AG04450 (cell line): Measurements from ENCODE around the gene CDIP1. TPM values are rescaled to one million over a fixed set of nuclear protein-coding genes. Genes with fewer than 3 reads are reported as not detected.
A peak's percentile ranks its signal among the peaks of the same experiment; 100 is the strongest.

Experiments
- CTCF ChIA-PET: fragments of 300-600, 350-600 bp; formaldehyde crosslinking; extraction: SDS; loops from one replicate; lab custom pipeline; 2022; ENCODE audit warnings: antibody characterized with exemption, inconsistent platforms; lab: Charles Lee
- POLR2A ChIA-PET: fragments of 350-600 bp; formaldehyde crosslinking; extraction: SDS; loops from one replicate; lab custom pipeline; 2021; ENCODE audit warnings: antibody characterized with exemption, inconsistent platforms; lab: Yijun Ruan, JAX
- DNase-seq: peaks from one replicate; pipeline ENCODE4 v3.0.0-alpha.2; 2011; ENCODE audit warnings: low read depth, low spot score
- H3K27ac ChIP-seq: one replicate; pipeline ENCODE4 v1.5.1; 2012; ENCODE audit warnings: low read depth, low read length, control low read depth
- H3K27me3 ChIP-seq: one replicate; pipeline ENCODE4 v1.6.0; 2012; ENCODE audit warnings: low read length; ENCODE audit not compliant: control insufficient read depth, insufficient read depth
- H3K4me3 ChIP-seq: 2 replicates; pipeline ENCODE4 v1.5.1; 2011; ENCODE audit warnings: mild to moderate bottlenecking, low read depth, low read length, control low read depth
- H3K9me3 ChIP-seq: 2 replicates; pipeline ENCODE4 v1.5.1; 2012; ENCODE audit warnings: low read length; ENCODE audit not compliant: control insufficient read depth, insufficient read depth
- CTCF ChIP-seq: IDR thresholded peaks from 2 replicates; pipeline ENCODE4 v1.5.1; 2011; ENCODE audit warnings: low read depth, low read length, control low read depth, inconsistent platforms
- polyA plus RNA-seq: library from polyadenylated mRNA; depleted of rRNA; stranded (reverse); fragments of >200 nt; gene quantifications from 2 replicates; pipeline ENCODE4 v1.2.3, GENCODE V29; 2011

CDIP1 gene
- polyA plus RNA-seq, 1 experiment, result 12.2 TPM

DNA sequence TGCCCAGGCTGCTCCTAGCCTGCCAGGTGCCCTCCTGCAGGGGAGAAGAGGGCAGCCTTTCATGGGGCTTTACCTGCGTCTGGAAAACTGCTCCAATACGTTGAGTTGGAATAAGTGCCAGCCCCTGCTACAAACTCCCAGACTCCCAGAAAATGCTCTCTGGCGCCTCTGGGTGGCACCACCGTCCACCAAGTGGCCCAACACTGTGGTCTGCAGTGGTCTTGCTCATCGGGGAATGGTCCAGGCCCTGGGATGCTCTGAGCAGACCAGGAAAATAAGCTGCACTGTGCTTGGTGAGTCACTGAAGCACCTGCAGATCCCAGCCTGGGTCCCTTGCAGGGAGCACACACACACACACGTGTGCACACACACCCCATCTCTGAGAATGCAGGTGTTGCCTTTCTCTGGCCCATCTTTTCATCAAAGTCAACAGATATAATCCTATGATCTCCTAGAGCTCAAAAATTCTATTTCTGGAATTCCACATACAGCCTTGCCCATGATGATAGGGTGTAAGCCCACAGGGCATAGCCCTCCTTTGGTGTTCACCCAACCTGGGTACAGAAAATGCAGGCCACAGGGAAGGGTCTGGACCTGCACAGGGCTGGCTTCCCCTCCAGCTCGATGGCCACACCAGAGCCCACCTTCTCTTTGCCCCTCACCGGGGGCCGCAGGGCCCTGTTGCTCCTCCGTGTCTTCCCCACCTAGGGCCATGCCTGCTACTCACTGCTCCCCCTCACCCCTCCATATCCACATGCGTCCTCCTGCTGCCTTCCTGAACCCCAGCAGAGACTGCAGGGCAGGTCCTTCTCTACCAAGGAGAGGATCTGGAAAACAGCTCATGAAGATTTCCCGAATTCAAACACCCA is 20.5 kb downstream of the CDIP1 start:
- CTCF ChIA-PET, result interaction anchor here (0.5 to 6.0 kb wide), 12 partner anchors 11 to 439 kb away, joined by 3 to 45 read pairs (median 6); partner anchors contain the start of gene MGRN1
- POLR2A ChIA-PET, result no interaction called here

GRCh38 chr16:4515611-4516233 is 22.9 kb downstream of the CDIP1 start:
- no peak for TF ChIP-seq CTCF
- ChIA-PET CTCF (interaction anchor here (0.5 to 6.0 kb wide), 7 partner anchors 8 to 178 kb away, joined by 3 to 45 read pairs (median 7); no protein-coding TSS in a partner anchor), POLR2A (no interaction called here)
- H3K9me3 ChIP-seq, result no peaks in the 10 kb centered on the region; the same call in 1 of the 2 replicates
- H3K27me3 ChIP-seq, result no peaks in the 10 kb centered on the region
- H3K4me3 ChIP-seq, result no peak overlapping the region
- no peak overlapping the region for H3K27ac ChIP-seq
- no peak for DNase-seq

More for the DNA sequence above, 20.5 kb downstream of the CDIP1 start:
- Histone ChIP-seq H3K27ac (no peak overlapping the region), H3K4me3 (no peak overlapping the region), H3K27me3 (no peaks in the 10 kb centered on the region), H3K9me3 (no peaks in the 10 kb centered on the region; the same call in 1 of the 2 replicates)
- DNase-seq, result no peak
- peak; percentile 72 for TF ChIP-seq CTCF

- ChIA-PET CTCF (interaction anchor here (0.6 to 6.0 kb wide), 4 partner anchors 7 to 85 kb away, joined by 3 to 45 read pairs (median 6); no protein-coding TSS in a partner anchor), POLR2A (interaction anchor here (1.4 kb wide), 1 partner anchor 14 kb away, joined by 4 read pairs; no protein-coding TSS in a partner anchor)
- H3K27ac ChIP-seq, result no peak overlapping the region
- no peak for TF ChIP-seq CTCF
- no peak overlapping the region for H3K4me3 ChIP-seq
- no peaks in the 10 kb centered on the region for H3K27me3 ChIP-seq
- no peak for DNase-seq
- H3K9me3 ChIP-seq, result no peaks in the 10 kb centered on the region; the same call in 1 of the 2 replicates
Measured at GRCh38 chr16:4514606-4515005, 24.0 kb downstream of the CDIP1 start.

DNA sequence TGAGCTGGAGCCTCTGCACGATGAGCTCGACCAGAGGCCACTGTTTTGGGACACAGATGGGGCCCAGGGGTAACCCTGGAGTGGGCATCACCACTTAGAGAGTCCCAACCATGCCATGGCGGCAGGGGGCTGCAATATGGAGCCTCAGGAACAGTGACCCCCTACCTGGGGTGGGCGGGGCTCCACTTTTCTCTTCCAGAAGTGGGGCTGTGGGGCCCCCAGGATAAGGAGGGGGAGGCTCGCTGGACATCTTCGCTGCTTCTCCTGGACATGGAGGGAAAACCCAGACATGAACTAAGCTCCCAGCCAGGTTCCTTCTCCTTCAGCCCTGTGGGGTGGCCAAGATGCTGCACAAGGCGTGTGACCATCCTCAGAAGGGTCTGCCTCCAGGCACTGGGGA is 24.7 kb downstream of the CDIP1 start:
- POLR2A ChIA-PET, result interaction anchor here (0.5 to 1.4 kb wide), 2 partner anchors 10 to 13 kb away, joined by 4 read pairs; no protein-coding TSS in a partner anchor
- Histone ChIP-seq H3K4me3 (no peak overlapping the region), H3K27ac (no peak overlapping the region), H3K27me3 (no peaks in the 10 kb centered on the region), H3K9me3 (no peaks in the 10 kb centered on the region; the same call in 1 of the 2 replicates)
- no peak for TF ChIP-seq CTCF
- DNase-seq, result no peak
- CTCF ChIA-PET, result interaction anchor here (1.8 to 6.0 kb wide), 2 partner anchors 6 to 35 kb away, joined by 10 to 45 read pairs; no protein-coding TSS in a partner anchor
